ENCODE results near the gene SPTBN5.
A peak's percentile ranks its signal among the peaks of the same experiment; 100 is the strongest.

Gene SPTBN5

DNA sequence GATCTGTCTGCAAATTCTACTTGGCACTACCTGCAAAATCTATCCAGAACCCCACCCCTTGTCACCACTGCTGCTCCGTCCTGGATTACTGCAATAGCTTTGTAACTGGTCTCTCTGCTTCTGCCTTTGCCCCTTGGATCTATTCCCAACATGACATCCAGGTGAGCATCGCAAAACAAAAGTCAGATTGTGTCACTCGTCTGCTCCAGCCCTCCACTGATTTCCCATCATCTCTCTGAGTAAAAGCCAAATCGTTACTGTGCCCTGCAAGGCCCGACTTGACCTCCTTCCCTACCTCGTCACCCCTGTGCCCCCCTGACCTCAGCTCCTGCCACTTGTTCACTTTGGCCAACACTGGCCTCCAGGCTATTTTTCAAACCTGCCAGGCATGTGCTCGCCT is 9.4 kb downstream of the SPTBN5 start:
- no peak for DNase-seq (ENCODE audit: low spot score)
- FAIRE-seq, result no peak

DNA sequence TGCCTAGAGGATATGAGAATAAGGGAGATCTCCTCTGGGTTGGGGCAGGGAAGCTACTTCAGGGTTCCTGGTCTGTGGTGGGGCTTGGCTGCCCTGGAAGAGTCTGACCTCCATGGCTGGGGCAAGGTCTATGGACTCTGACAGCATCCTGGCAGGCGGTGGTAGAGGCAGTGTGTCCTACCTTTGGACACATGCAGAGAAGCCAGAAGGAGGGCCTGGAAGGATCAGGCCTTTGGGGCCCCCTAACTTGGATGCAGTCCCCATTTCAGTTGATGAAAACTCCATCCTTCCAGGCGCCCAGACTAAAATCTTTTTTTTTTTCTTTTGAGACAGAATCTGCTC is 10.4 kb downstream of the SPTBN5 start:
- DNase-seq (ENCODE audit: low spot score), result no peak
- no peak for FAIRE-seq

- no peak for DNase-seq (ENCODE audit: low spot score)
- FAIRE-seq, result no peak
Observed at GRCh38 chr15:41882689-41883483, 11.0 kb downstream of the SPTBN5 start.

GRCh38 chr15:41881920-41882688 is 11.7 kb downstream of the SPTBN5 start:
- DNase-seq (ENCODE audit: low spot score), result no peak

GRCh38 chr15:41881550-41881919 is 12.3 kb downstream of the SPTBN5 start:
- no peak for FAIRE-seq
- DNase-seq (ENCODE audit: low spot score), result no peak

More at GRCh38 chr15:41881920-41882688, 11.7 kb downstream of the SPTBN5 start:
- no peak for FAIRE-seq

- FAIRE-seq, result no peak
- DNase-seq (ENCODE audit: low spot score), result no peak
Observed at GRCh38 chr15:41881086-41881485, 12.8 kb downstream of the SPTBN5 start.

- FAIRE-seq, result no peak
- DNase-seq (ENCODE audit: low spot score), result no peak
Observed at GRCh38 chr15:41880156-41880877, 13.5 kb downstream of the SPTBN5 start.

GRCh38 chr15:41879321-41879845 is 14.5 kb downstream of the SPTBN5 start:
- FAIRE-seq (no peak), DNase-seq (ENCODE audit: low spot score) (no peak)

DNA sequence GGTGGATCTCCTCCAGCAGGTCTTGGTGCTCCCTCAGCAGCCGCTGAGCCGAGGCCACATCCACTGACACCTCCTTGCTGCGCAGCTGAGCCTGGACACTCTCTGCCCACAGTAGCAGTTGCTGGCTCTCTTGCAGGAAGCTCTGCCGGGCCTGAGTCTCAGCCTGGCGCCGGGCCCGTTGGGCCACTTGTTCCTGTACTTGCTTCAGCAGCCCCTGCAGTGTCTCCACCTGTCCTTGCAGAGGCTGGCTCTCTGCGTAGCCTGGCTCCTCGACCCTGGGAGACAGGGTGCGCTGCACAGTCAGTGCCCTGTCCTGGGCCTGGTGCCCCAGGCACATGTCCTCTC is 15.5 kb downstream of the SPTBN5 start:
- FAIRE-seq (no peak), DNase-seq (ENCODE audit: low spot score) (no peak)

- DNase-seq (ENCODE audit: low spot score) (no peak), FAIRE-seq (no peak)
Observed at GRCh38 chr15:41877631-41878354, 16.1 kb downstream of the SPTBN5 start.

DNA sequence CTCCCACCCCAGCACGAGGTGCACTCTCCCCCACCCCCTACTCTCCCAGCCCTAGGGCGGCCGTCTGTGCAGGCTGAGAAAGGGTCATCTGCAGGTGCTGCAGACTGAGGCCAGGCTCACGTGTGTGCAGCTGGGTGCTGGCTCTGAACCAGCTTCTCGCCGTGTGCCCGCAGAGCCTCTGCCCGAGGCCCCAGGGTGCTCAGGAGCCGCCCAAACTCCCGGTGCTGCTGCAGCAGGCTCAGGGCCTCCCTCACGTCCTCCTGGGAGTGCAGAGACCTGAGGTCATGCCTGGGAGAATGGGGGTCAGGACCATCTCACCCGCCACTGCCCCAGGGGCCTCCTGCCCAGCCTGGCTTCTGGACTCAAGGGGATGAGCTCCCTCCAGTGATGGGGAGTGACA is 17.2 kb downstream of the SPTBN5 start:
- FAIRE-seq (no peak), DNase-seq (ENCODE audit: low spot score) (no peak)

GRCh38 chr15:41876007-41876406 is 17.8 kb downstream of the SPTBN5 start:
- no peak for DNase-seq (ENCODE audit: low spot score)
- FAIRE-seq, result no peak

GRCh38 chr15:41874736-41875135 is 19.1 kb downstream of the SPTBN5 start:
- DNase-seq (ENCODE audit: low spot score) (no peak), FAIRE-seq (no peak)

GRCh38 chr15:41873711-41874110 is 20.1 kb downstream of the SPTBN5 start:
- DNase-seq (ENCODE audit: low spot score), result no peak
- no peak for FAIRE-seq

GRCh38 chr15:41872166-41872747 is 21.6 kb downstream of the SPTBN5 start:
- FAIRE-seq (no peak), DNase-seq (ENCODE audit: low spot score) (no peak)

DNA sequence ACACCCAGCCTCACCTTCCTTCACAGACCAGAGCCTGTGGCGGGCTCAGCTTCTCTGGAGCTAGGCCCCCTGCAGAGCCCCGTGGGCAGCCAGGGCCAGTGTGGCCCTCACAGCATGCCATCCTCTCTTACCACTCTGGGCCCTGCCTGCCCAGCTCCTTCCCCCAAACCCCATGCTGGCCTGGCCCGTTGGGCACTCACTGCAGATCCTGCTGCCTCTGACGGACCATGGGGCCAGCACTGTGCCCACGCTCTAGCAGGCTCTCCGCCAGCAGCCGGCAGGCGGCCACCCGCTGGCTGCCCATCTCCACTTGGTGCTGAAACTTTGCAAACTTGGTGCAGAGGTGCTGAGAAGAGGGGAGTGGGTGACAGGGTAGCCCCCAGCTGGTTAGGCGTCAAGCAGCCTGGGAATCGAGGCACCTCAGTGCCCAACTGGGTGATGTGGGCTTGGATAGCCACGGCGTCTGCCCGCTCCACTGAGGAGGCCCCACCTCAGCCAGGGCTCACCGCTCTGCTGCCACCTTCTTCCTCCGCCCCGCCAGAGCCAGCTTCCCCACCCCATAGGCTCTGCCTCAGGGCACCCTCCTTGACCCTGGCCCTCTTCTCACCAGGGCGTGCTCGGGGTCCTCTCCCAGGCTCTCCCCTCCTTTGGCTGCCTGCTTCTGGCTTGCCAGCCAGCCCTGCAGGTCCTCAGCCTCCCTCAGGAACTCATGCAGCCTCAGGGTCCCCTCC is 22.5 kb downstream of the SPTBN5 start:
- no peak for FAIRE-seq
- no peak for DNase-seq (ENCODE audit: low spot score)

DNA sequence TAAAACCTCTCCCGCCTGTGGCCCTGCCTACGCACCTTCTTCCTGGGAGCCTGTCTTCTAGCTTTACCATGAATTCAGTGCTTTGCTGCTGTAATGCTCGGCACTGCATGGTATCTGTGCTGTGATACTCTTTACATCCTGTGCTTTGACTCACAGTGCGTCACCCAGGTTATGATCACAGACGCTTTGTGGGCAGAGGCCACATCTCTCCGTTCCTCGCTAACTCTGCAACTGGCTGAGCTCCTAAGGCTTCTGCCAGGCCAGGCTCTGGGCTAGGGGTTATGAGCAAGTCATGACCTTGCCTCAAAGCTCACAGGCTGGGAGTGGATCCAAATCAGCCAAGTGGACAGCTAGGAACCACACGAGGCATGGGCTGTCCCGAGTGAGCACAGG is 23.2 kb downstream of the SPTBN5 start:
- FAIRE-seq, result peak; percentile 98

GRCh38 chr15:41869770-41870688 is 23.8 kb downstream of the SPTBN5 start:
- DNase-seq (ENCODE audit: low spot score), result no peak
- FAIRE-seq, result no peak

More for the DNA sequence above, 23.2 kb downstream of the SPTBN5 start:
- peak; percentile 99 for DNase-seq (ENCODE audit: low spot score)

DNA sequence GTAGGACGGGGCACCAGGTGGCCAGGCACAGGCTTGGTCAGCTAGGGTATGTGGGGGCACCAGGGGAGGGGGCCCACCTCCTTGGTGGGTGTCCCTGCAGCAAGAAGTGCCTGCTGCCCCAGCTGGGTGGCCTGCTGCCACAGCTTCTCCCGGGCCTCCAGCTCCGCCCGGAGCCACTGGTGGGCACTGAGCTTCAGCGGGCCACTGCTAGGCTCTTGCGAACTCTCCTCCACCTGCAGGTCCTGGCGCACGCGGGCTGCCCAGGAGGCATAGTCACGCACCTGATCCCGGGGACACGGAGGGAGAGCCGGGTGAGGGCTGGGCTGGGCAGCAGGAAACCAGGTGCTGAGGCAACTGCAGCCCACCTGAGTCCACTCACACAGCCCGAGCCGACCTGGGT is 25.5 kb downstream of the SPTBN5 start:
- FAIRE-seq (no peak), DNase-seq (ENCODE audit: low spot score) (no peak)

Measured in RCC 7860 (cell line).